GM20000 (cell line): ENCODE results near the gene HNRNPUL1.

Experiments used
- DNase-seq: peaks from one replicate; pipeline ENCODE4 v3.0.0; 2012; ENCODE audit warnings: low spot score
- CTCF ChIP-seq: IDR thresholded peaks from 2 replicates; pipeline ENCODE4 v1.5.1; 2012; ENCODE audit warnings: mild to moderate bottlenecking, control low read depth; ENCODE audit errors: extremely low read depth, missing control alignments

The HNRNPUL1 gene

DNA sequence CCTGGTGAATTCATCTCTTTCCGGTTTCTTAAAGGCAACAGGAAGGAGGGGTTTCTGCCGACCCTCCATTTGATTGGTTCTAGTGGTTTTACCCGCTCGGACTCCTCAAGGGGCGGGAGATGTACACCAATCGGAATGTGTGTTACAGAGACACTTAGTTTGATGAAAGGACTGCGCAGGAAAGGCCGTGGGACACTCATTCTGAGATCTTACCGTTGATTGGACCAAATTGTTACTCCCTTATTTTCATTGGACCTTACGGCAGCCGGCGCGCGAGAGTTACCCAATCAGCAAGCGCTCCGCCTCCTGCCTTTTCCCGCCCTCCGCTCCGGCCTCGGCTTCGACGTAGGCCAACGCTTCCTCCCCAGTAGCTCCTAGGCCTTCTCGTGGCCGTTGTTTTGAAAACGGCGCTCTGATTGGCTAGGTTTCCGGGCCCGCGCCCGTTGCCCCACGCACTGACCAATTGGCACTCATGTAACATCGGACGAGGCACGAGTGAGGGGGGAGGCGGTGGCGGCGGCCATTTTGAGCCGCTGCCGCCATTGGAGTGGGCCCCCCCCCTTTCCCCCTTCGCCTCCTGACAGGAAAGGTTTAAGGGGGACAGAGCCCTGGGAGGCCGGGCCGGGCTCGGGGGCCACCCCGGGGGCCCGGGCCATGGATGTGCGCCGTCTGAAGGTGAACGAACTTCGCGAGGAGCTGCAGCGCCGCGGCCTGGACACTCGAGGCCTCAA, at the start of gene HNRNPUL1:
Gene HNRNPUL1 (plus strand): TSS at position 523 of the 731 bp plus-strand sequence. CDS start 132 bp downstream, at position 655.
- DNase-seq = peak; percentile 99
- TF ChIP-seq CTCF = no peak

DNA sequence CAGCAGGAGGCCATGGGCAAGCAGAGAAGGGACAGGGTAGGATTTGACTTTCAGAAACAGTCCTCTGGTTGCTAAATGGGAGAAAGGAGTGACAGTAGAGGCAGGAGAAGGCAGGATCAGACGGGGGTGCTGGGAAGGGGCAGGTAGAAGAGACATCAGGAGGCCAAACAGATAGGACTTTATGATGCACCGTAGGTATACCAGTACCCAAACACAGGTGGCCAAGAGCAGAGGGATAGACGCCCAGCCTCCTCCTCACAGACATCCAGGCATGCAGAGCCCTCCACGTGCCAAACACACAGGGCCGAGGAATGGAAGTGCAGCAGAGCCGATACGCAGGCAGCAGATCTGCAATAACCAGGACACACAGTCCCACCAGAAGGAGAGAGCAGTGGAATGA, 46.4 kb upstream of the HNRNPUL1 start:
- no peak for TF ChIP-seq CTCF

GRCh38 chr19:41218249-41218614, 45.9 kb upstream of the HNRNPUL1 start:
- no peak for TF ChIP-seq CTCF
- DNase-seq = no peak

More for the DNA sequence above, 46.4 kb upstream of the HNRNPUL1 start:
- no peak for DNase-seq

GRCh38 chr19:41218615-41219507, 45.3 kb upstream of the HNRNPUL1 start, which contains the start of gene AXL:
Gene AXL, plus strand, starts transcription at chr19:41219223. Its CDS starts 170 bp downstream, at chr19:41219393.
- TF ChIP-seq CTCF = no peak
- DNase-seq = no peak

- DNase-seq = no peak
- no peak for TF ChIP-seq CTCF
Observed at GRCh38 chr19:41219924-41220567, 44.1 kb upstream of the HNRNPUL1 start.

- no peak for DNase-seq
- no peak for TF ChIP-seq CTCF
Observed at GRCh38 chr19:41220811-41221210, 43.4 kb upstream of the HNRNPUL1 start.
